ENCODE data around the gene SLC22A3.

SLC22A3 gene

GRCh38 chr6:160456214-160456546, 108.0 kb downstream of the SLC22A3 start:
- Histone ChIP-seq H3K36me3 (no peaks in the 10 kb centered on the region), H3K4me3 (ENCODE audit: low read depth in 1 of 2, low read length in 1 of 2) (no peak overlapping the region), H3K27me3 (peaks cover 36% of the 10 kb centered on the region), H3K27ac (no peak overlapping the region), H3K4me1 (ENCODE audit: control insufficient read depth in 1 of 2, insufficient read depth in 1 of 2, low read depth in 1 of 2, low read length in 1 of 2) (peaks cover 4 to 17% of the 10 kb centered on the region in 2 experiments), H3K9me3 (no peaks in the 10 kb centered on the region)
- no peak for TF ChIP-seq CTCF (IDR thresholded peaks at IDR 0.05)

GRCh38 chr6:160457823-160458222, 109.6 kb downstream of the SLC22A3 start:
- H3K4me1 ChIP-seq (ENCODE audit: control insufficient read depth in 1 of 2, insufficient read depth in 1 of 2, low read depth in 1 of 2, low read length in 1 of 2): peaks cover 15 to 33% of the 10 kb centered on the region in 2 experiments
- no peak for TF ChIP-seq CTCF (IDR thresholded peaks at IDR 0.05)

GRCh38 chr6:160461641-160462040, 113.5 kb downstream of the SLC22A3 start:
- Histone ChIP-seq H3K4me3 (ENCODE audit: low read depth in 1 of 2, low read length in 1 of 2) (no peak overlapping the region), H3K4me1 (ENCODE audit: control insufficient read depth in 1 of 2, insufficient read depth in 1 of 2, low read depth in 1 of 2, low read length in 1 of 2) (peaks cover 22 to 36% of the 10 kb centered on the region in 2 experiments), H3K9me3 (no peaks in the 10 kb centered on the region), H3K27me3 (peaks cover 26% of the 10 kb centered on the region), H3K36me3 (no peaks in the 10 kb centered on the region), H3K27ac (no peak overlapping the region)
- TF ChIP-seq CTCF (IDR thresholded peaks at IDR 0.05): no peak

More at GRCh38 chr6:160457823-160458222, 109.6 kb downstream of the SLC22A3 start:
- Histone ChIP-seq H3K27me3 (peaks cover 26% of the 10 kb centered on the region), H3K36me3 (no peaks in the 10 kb centered on the region), H3K4me3 (ENCODE audit: low read depth in 1 of 2, low read length in 1 of 2) (no peak overlapping the region), H3K9me3 (no peaks in the 10 kb centered on the region), H3K27ac (no peak overlapping the region)

GRCh38 chr6:160462116-160462515, 113.9 kb downstream of the SLC22A3 start:
- H3K9me3 ChIP-seq: no peaks in the 10 kb centered on the region
- peaks cover 22 to 36% of the 10 kb centered on the region in 2 experiments for H3K4me1 ChIP-seq (ENCODE audit: control insufficient read depth in 1 of 2, insufficient read depth in 1 of 2, low read depth in 1 of 2, low read length in 1 of 2)
- TF ChIP-seq CTCF (IDR thresholded peaks at IDR 0.05): no peak
- no peaks in the 10 kb centered on the region for H3K36me3 ChIP-seq
- no peak overlapping the region for H3K4me3 ChIP-seq (ENCODE audit: low read depth in 1 of 2, low read length in 1 of 2)
- H3K27me3 ChIP-seq: peaks cover 26% of the 10 kb centered on the region
- no peak overlapping the region for H3K27ac ChIP-seq

- no peaks in the 10 kb centered on the region for H3K9me3 ChIP-seq
- peaks cover 26% of the 10 kb centered on the region for H3K27me3 ChIP-seq
- H3K4me1 ChIP-seq (ENCODE audit: control insufficient read depth in 1 of 2, insufficient read depth in 1 of 2, low read depth in 1 of 2, low read length in 1 of 2): peaks cover 22 to 36% of the 10 kb centered on the region in 2 experiments
- H3K4me3 ChIP-seq (ENCODE audit: low read depth in 1 of 2, low read length in 1 of 2): no peak overlapping the region
- no peak for TF ChIP-seq CTCF (IDR thresholded peaks at IDR 0.05)
- H3K27ac ChIP-seq: no peak overlapping the region
- H3K36me3 ChIP-seq: no peaks in the 10 kb centered on the region
Measured at GRCh38 chr6:160462551-160463109, 114.5 kb downstream of the SLC22A3 start.

All from neutrophil (primary cell).